NK-92 (cell line): ENCODE measurements around the gene MCRIP1.
A peak's percentile ranks its signal among the peaks of the same experiment; 100 is the strongest.

Source experiments
- DNase-seq: peaks from one replicate; lab custom pipeline; 2025; ENCODE audit not compliant: unreplicated experiment; lab: John Stamatoyannopoulos, UW

MCRIP1 gene

GRCh38 chr17:81833160-81833920 is at the start of gene MCRIP1:
MCRIP1 (minus strand) TSS chr17:81833291; CDS start chr17:81824506, 8,785 bp downstream.
- DNase-seq, result peak; percentile 52

- no peak for DNase-seq
Observed at GRCh38 chr17:81879121-81879520, 46.0 kb upstream of the MCRIP1 start.

- no peak for DNase-seq
Observed at GRCh38 chr17:81878294-81878693, 45.2 kb upstream of the MCRIP1 start.

GRCh38 chr17:81877569-81877968 is 44.5 kb upstream of the MCRIP1 start:
- DNase-seq, result no peak

- DNase-seq, result peak; percentile 68
Observed at GRCh38 chr17:81871387-81872230, 38.5 kb upstream of the MCRIP1 start.

GRCh38 chr17:81870981-81871386 is 37.9 kb upstream of the MCRIP1 start, which contains the start of gene ARHGDIA:
ARHGDIA (minus strand) TSS chr17:81871337; CDS start chr17:81869930, 1,407 bp downstream.
- DNase-seq, result no peak

GRCh38 chr17:81870131-81870980 is 37.3 kb upstream of the MCRIP1 start:
- no peak for DNase-seq

GRCh38 chr17:81869221-81870130 is 36.4 kb upstream of the MCRIP1 start:
- DNase-seq, result no peak

GRCh38 chr17:81868674-81869220 is 35.7 kb upstream of the MCRIP1 start:
- DNase-seq, result no peak

- no peak for DNase-seq
Observed at GRCh38 chr17:81867991-81868673, 35.0 kb upstream of the MCRIP1 start.

- no peak for DNase-seq
Observed at GRCh38 chr17:81867170-81867990, 34.3 kb upstream of the MCRIP1 start.

GRCh38 chr17:81866440-81867169 is 33.5 kb upstream of the MCRIP1 start:
- DNase-seq, result no peak

GRCh38 chr17:81865733-81866439 is 32.8 kb upstream of the MCRIP1 start:
- DNase-seq, result no peak

- DNase-seq, result no peak
Observed at GRCh38 chr17:81865358-81865732, 32.3 kb upstream of the MCRIP1 start.

- no peak for DNase-seq
Observed at GRCh38 chr17:81863833-81864768, 31.0 kb upstream of the MCRIP1 start.

- DNase-seq, result no peak
Observed at GRCh38 chr17:81863123-81863675, 30.1 kb upstream of the MCRIP1 start.
